Measurements from ENCODE around the gene THOC6. TPM values are rescaled to one million over a fixed set of nuclear protein-coding genes. Genes with fewer than 3 reads are reported as not detected.

Gene THOC6
- total RNA-seq, 1 donor from 2014 or later, result 11.3 TPM

Other genes with a start within 250 kb of the THOC6 start
- 325 TPM for gene ELOB, start 246.8 kb upstream of the THOC6 start, total RNA-seq
- gene PRSS33, start 236.5 kb upstream of the THOC6 start, total RNA-seq, result not detected
- gene PRSS41, start 225.6 kb upstream of the THOC6 start, total RNA-seq, result not detected
- not detected for gene PRSS21, start 206.8 kb upstream of the THOC6 start, total RNA-seq
- 0.37 TPM for gene ZG16B, start 193.7 kb upstream of the THOC6 start, total RNA-seq
- gene PRSS22, start 165.9 kb upstream of the THOC6 start, total RNA-seq, result not detected
- 28.6 TPM for gene FLYWCH2, start 140.8 kb upstream of the THOC6 start, total RNA-seq
- gene FLYWCH1, start 112.1 kb upstream of the THOC6 start, total RNA-seq, result 36.1 TPM
- gene KREMEN2, start 59.8 kb upstream of the THOC6 start, total RNA-seq, result not detected
- gene PAQR4, start 54.7 kb upstream of the THOC6 start, total RNA-seq, result 7.9 TPM
- 0.55 TPM for gene PKMYT1, start 43.6 kb upstream of the THOC6 start, total RNA-seq
- gene CLDN9, start 11.1 kb upstream of the THOC6 start, total RNA-seq, result 1.2 TPM
- gene CLDN6, start 5.9 kb upstream of the THOC6 start, total RNA-seq, result not detected
- 17.7 TPM for gene TNFRSF12A, start 3.7 kb upstream of the THOC6 start, total RNA-seq
- gene HCFC1R1, start 93 bp upstream of the THOC6 start, total RNA-seq, result 61.1 TPM
- gene BICDL2, start 12.9 kb downstream of the THOC6 start, total RNA-seq, result not detected
- 2.8 TPM for gene MMP25, start 22.5 kb downstream of the THOC6 start, total RNA-seq
- 46.0 TPM for gene IL32, start 41.6 kb downstream of the THOC6 start, total RNA-seq
- not detected for gene ZSCAN10, start 75.3 kb downstream of the THOC6 start, total RNA-seq
- gene ZNF205, start 88.6 kb downstream of the THOC6 start, total RNA-seq, result 8.8 TPM
- gene ZNF213, start 111.0 kb downstream of the THOC6 start, total RNA-seq, result 7.1 TPM
- gene OR1F1, start 164.2 kb downstream of the THOC6 start, total RNA-seq, result not detected
- gene ZNF200, start 211.1 kb downstream of the THOC6 start, total RNA-seq, result 5.7 TPM
- gene MEFV, start 232.6 kb downstream of the THOC6 start, total RNA-seq, result 0.62 TPM